Fibroblast of skin of scalp (primary cell): ENCODE measurements around the gene ZNF76.

ENCODE experiments used
- DNase-seq: peaks from one replicate; pipeline ENCODE4 v3.0.0-alpha.2; 2013

The ZNF76 gene

GRCh38 chr6:35332074-35332887, 72.7 kb downstream of the ZNF76 start:
- peak; percentile 5 for DNase-seq

GRCh38 chr6:35341557-35341956, 82.0 kb downstream of the ZNF76 start:
- no peak for DNase-seq

- DNase-seq = peak; percentile 96
These were observed 82.9 kb downstream of the ZNF76 start, which contains the start of gene PPARD for GRCh38 chr6:35342258-35343091. TSS of gene PPARD (plus strand) at chr6:35342558. CDS start at chr6:35411088, 68,530 bp downstream.

GRCh38 chr6:35343092-35343834, 83.7 kb downstream of the ZNF76 start:
- DNase-seq = no peak

- no peak for DNase-seq
These were observed 84.5 kb downstream of the ZNF76 start for GRCh38 chr6:35343835-35344550.
